Measurements from ENCODE around the gene PARP3. TPM values are rescaled to one million over a fixed set of nuclear protein-coding genes. Genes with fewer than 3 reads are reported as not detected.

The PARP3 gene
- total and polyA plus RNA-seq, 10 of the 15 experiments (the other 5 are each of a cell fraction or from before 2014, with no cell fraction given): 2.1 to 31.2 (median 19.5) TPM

GRCh38 chr3:51904034-51904823, 37.9 kb upstream of the PARP3 start:
- Histone ChIP-seq H4K20me1 (ENCODE audit: control insufficient read depth, insufficient read depth) (no peaks in the 10 kb centered on the region), H2AFZ (ENCODE audit: control insufficient read depth, low read depth, low read length) (no peak overlapping the region), H3K4me2 (ENCODE audit: control insufficient read depth, insufficient read depth) (no peak overlapping the region), H3K9ac (ENCODE audit: control insufficient read depth, insufficient read depth, low read length) (no peak overlapping the region), H3K4me3 (no peak overlapping the region), H3K79me2 (ENCODE audit: control insufficient read depth, insufficient read depth, low read length) (no peaks in the 10 kb centered on the region), H3K9me3 (replicated peaks; ENCODE audit: control insufficient read depth, insufficient read depth, low read length) (peaks cover 3% of the 10 kb centered on the region; the same call in 2 of the 3 replicates), H3K36me3 (ENCODE audit: control insufficient read depth in 2 of 2, insufficient read depth in 2 of 2, low read length in 1 of 2) (no peaks in the 10 kb centered on the region), H3K27ac (ENCODE audit: control insufficient read depth, insufficient read depth) (no peak overlapping the region), H3K4me1 (ENCODE audit: control insufficient read depth, insufficient read depth, low read length) (no peaks in the 10 kb centered on the region), H3K27me3 (replicated peaks in 1 of 2; ENCODE audit: control insufficient read depth in 2 of 2, insufficient read depth in 2 of 2, low read length in 1 of 2) (0 out of 4 replicates have a peak, but pooled peaks cover 0 to 1% of the 10 kb centered on the region in 2 experiments)
- in situ Hi-C loops (cut with MboI) (no loop called here), intact Hi-C loops (cut with micrococcal nuclease; ENCODE audit: unreplicated experiment) (no loop called here)
- no peak for ATAC-seq
- 3% methylated on average over 2 of the region's 2 CpGs for WGBS (ENCODE audit: insufficient coverage, insufficient replicate concordance, low lambda C conversion rate, missing lambda C conversion rate)
- no peak for DNase-seq (ENCODE audit: low read depth, low spot score)
- SMC1A ChIA-PET (ENCODE audit: uncharacterized antibody, unreplicated experiment): no interaction called here
- RAD21 ChIA-PET (ENCODE audit: unreplicated experiment): no interaction called here
- CTCF ChIA-PET: no interaction called here
- FAIRE-seq: no peak
- no TSS peak for BruUV-seq (replicated peaks)
- POLR2A ChIA-PET: no interaction called here
- no peak for TF ChIP-seq NFYA (IDR thresholded peaks at IDR 0.05; ENCODE audit: borderline replicate concordance, low read depth, low read length)
- TF ChIP-seq POU2F2 (IDR thresholded peaks at IDR 0.05; ENCODE audit: borderline replicate concordance, low read depth, low read length): no peak
- no peak for TF ChIP-seq HDAC2 (IDR thresholded peaks at IDR 0.05)
- no peak for TF ChIP-seq ZNF592 (IDR thresholded peaks at IDR 0.05)
- no peak for TF ChIP-seq CREB1 (IDR thresholded peaks at IDR 0.05; ENCODE audit: low read depth)
- TF ChIP-seq SIX5 (IDR thresholded peaks at IDR 0.05; ENCODE audit: low read depth, low read length, severe bottlenecking): no peak
- no peak for TF ChIP-seq YY1 (IDR thresholded peaks at IDR 0.05; ENCODE audit: low read depth, low read length)
- no peak for TF ChIP-seq ZSCAN29 (IDR thresholded peaks at IDR 0.05)
- no peak for TF ChIP-seq SRF (IDR thresholded peaks at IDR 0.05; ENCODE audit: low read depth in 2 of 2, low read length in 2 of 2)
- TF ChIP-seq CREM (IDR thresholded peaks at IDR 0.05; ENCODE audit: low read depth): no peak
- TF ChIP-seq BCL3 (IDR thresholded peaks at IDR 0.05; ENCODE audit: borderline replicate concordance, insufficient read depth, low read depth, low read length, poor library complexity, severe bottlenecking): no peak
- no peak for TF ChIP-seq YBX1 (IDR thresholded peaks at IDR 0.05)
- TF ChIP-seq RFX5 (IDR thresholded peaks at IDR 0.05; ENCODE audit: low read depth, low read length): no peak
- TF ChIP-seq HSF1 (IDR thresholded peaks at IDR 0.05; ENCODE audit: low read depth, low read length): no peak
- no peak for TF ChIP-seq NR2C2 (IDR thresholded peaks at IDR 0.05; ENCODE audit: borderline replicate concordance, control insufficient read depth, insufficient read length, low read depth)

Measured in GM12878 (cell line).